HG03045 (cell line): ENCODE measurements around the gene NR3C2.

Source experiments
- ATAC-seq: cut with Tn5 transposase; IDR thresholded peaks from one replicate; pipeline ENCODE4 v1.9.1; 2021; ENCODE audit warnings: mild to moderate bottlenecking, moderate library complexity; ENCODE audit not compliant: unreplicated experiment

The NR3C2 gene

DNA sequence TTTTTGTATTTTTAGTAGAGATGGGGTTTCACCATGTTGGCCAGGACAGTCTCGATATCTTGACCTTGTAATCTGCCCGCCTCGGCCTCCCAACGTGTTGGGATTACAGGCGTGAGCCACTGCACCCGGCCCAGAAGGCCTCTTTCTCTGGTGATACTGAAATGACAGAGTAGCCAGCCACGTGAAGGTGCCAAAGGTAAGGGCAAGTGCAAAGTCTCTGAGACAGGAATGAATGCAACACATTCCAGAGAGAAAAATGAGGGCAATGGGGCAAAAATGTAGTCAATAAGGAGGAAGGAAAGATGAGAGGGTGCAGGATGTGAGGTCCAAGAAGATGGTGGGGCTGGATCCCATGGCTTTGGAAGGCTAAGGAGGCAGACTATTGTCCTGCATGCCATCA lies 176.0 kb downstream of the NR3C2 start:
- ATAC-seq = no peak

DNA sequence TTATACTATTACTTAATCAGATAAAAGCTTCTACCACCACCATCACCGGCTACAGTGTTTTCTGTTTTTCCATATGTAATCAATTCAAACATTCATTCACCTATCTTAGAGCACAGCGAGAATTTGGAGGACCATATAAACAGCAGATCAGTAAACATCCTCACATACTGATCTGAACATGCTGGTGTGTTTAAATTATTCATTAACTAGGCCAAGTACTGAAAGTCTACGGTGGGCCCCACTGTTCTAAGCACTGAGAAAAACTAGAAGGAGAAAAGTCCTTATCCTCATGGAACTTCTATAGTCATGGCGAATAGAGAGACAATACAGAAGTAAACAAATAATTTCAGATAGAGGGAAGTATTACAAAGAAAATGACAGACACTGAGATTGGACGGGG lies 176.6 kb downstream of the NR3C2 start:
- ATAC-seq = no peak

DNA sequence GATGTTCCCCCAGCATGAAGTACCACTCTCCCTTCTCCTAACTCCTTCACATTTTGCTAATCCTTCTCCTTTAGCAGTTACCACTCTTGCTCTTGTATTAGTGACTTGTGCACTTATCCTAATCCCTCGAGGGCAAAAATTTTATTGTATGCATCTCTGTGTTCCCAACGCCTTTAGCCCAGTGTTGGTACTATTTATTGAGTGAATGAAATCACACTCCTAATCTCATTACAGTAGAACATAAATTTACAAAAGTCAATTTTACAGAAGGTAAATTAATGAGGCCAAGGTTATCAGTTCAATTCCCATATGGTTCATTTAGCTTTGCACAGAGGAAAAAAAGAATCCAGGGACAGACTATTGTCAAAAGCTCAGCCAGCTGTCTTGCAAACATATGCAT lies 178.4 kb downstream of the NR3C2 start:
- ATAC-seq = no peak

DNA sequence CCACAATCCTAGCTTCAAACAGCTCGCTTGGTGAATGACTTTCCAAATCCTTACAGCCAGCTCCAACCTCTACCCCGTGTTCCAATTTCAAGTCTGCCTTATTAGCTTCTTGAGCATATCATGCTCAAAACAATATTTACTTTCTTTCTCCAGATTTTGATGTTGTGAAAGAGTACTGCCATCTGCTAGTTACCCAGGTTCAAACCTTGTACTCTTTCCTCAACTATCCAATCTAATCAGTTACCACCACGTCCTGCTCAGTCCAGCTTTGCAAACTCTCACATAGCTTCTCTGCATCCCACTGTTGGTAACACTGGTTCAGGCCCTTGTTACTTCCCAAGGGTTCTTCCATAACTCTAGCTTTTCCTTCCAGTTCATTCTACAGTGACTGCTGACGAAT lies 179.1 kb downstream of the NR3C2 start:
- no peak for ATAC-seq

GRCh38 chr4:148261848-148262247 lies 180.4 kb downstream of the NR3C2 start:
- ATAC-seq = no peak

- ATAC-seq = no peak
These were observed 182.4 kb downstream of the NR3C2 start for GRCh38 chr4:148259841-148260240.

- no peak for ATAC-seq
These were observed 183.7 kb downstream of the NR3C2 start for GRCh38 chr4:148258535-148258934.

GRCh38 chr4:148255344-148255720 lies 186.9 kb downstream of the NR3C2 start:
- ATAC-seq = no peak

DNA sequence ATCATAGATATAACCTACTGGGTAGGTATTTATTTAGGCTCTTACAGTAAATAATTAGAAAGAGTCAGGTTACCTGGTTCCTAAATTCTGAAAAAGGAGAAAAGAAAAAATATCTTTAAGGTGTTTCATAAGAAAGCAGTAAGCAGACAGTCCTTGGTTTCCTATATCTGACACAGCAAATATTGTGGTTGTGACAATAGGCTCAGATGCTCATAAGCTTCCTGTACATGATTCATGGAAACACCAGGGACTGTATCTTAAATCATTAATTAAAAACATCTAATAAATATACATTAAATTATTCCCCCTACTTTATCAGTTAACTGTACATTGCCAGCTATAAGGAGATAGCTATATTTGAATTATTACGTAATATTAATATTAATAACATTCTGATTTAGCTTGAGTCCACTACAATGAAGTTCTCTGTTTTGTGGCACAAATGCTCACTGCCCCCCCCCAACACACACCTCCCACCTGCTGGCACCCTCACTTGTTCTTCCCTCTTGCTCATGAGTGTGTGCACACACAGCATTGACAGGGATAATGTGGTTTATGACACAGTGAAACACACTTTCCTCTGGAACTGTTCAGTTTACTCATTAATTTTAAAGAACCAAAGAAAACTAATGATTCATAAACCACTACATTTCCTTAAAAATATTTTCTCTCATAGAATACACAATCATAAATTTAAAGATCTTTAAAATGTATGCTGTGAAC lies 187.4 kb downstream of the NR3C2 start:
- ATAC-seq = no peak

DNA sequence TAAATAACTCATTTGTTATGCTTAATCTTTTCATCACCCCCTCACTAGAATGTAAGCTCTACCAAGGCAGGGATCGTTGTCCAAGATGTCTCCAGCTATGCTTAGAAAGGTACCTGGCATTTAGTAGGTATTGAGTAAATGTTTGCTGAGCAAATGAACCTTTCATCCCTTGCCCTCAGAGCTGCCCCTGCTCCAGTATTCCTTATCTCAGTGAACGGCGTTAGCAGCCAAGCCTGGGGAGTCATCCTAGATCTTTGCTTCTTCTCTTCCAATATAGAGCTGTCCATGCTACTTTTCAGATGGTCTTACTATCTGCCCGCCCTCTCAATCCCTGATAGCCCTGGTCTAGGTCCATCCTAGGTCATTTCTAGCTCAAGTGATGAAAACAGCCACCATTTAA lies 188.4 kb downstream of the NR3C2 start:
- ATAC-seq = no peak

DNA sequence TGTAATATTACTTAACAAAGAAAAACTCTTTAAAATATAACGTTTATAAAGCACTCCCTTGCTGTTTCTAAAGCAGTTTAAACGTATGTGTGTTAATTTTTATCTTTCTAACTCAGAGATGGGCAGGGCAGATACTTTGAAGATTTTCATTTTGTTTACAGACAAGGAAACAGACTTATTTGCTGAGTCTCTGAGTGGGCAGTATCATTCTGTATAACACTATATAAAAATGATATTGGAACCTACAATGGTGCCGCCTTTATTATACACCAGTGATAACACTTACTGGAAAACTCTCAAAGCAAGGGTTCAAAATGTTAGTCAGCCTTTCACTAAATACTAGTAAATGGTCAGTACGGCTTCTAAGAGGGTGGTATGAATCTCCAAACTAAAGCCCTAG lies 193.4 kb downstream of the NR3C2 start:
- no peak for ATAC-seq

- no peak for ATAC-seq
These were observed 197.2 kb downstream of the NR3C2 start for GRCh38 chr4:148245015-148245414.

DNA sequence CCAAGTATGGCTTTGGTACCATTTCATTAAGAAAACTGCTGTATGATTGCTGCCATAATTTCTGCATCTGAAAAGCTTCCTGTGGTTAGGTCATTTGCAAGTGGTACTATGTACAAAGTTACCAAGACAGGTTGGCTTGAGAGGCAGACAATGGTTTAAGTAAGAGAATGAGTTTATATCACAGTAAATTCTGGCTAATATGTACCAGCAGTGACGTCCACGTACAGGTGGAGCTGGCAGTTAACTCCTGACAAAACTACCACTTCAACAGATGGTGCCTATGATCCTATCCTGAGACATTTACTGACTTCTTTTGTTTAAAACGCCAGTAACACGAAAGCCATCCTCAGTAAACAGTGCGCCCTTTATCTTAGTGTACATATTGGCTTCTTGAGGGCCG lies 198.4 kb downstream of the NR3C2 start:
- ATAC-seq = no peak

- no peak for ATAC-seq
These were observed 202.0 kb downstream of the NR3C2 start for GRCh38 chr4:148240241-148240640.

GRCh38 chr4:148239494-148239985 lies 202.7 kb downstream of the NR3C2 start:
- ATAC-seq = no peak

- ATAC-seq = no peak
These were observed 203.3 kb downstream of the NR3C2 start for GRCh38 chr4:148238811-148239493.

DNA sequence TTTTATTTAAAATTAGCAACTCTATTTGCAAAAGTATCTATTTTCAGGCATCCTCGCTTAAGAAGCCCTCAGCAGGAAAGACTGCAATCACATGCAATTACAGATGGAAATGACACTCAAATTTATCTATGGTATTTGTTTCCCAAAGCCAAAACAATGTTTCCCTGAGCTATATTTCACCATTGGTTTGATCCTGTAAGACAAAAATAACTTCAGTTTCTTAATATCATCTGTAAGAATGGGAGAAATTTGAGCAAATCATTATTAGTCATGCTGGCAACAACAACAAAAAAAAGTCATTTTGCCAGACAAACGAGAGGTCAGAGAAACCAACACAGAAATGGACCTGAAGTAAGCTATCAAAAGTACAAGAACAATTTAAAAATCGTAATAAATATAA lies 204.1 kb downstream of the NR3C2 start:
- ATAC-seq = no peak

DNA sequence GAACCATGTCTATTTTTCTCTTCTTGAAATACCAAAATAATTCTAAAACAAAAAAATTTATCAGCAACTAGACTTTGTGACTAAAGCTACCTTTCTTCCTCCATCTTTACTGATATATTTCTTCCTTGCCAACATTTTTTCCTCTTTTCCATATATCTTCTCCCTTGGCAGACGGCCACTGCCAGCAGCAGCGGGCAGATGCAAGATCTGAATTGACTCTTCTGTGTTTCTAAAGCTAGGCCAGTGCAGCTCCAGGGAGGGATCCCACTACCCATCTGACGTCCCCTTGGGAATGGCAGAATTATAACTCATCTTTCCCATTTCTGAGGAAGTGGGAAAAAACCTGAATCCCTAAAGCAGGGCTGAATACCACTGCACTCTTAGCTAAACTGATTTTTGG lies 206.4 kb downstream of the NR3C2 start:
- no peak for ATAC-seq

GRCh38 chr4:148229798-148230197 lies 212.4 kb downstream of the NR3C2 start:
- ATAC-seq = no peak

- no peak for ATAC-seq
These were observed 213.2 kb downstream of the NR3C2 start for GRCh38 chr4:148229028-148229427.

GRCh38 chr4:148227147-148227546 lies 215.1 kb downstream of the NR3C2 start:
- ATAC-seq = no peak

GRCh38 chr4:148226341-148226740 lies 215.9 kb downstream of the NR3C2 start:
- no peak for ATAC-seq

- ATAC-seq = no peak
These were observed 216.6 kb downstream of the NR3C2 start for GRCh38 chr4:148225639-148226038.
